Measurements from ENCODE around the gene ODAM.

ODAM gene

GRCh38 chr4:70158576-70158975 is 36.9 kb upstream of the ODAM start:
- no peak overlapping the region for H2AFZ ChIP-seq (ENCODE audit: low read depth)
- no peaks in the 10 kb centered on the region for H3K79me2 ChIP-seq (ENCODE audit: insufficient read depth, low read depth)
- no peak overlapping the region for H3K4me2 ChIP-seq
- H3K36me3 ChIP-seq (ENCODE audit: insufficient read depth): no peaks in the 10 kb centered on the region; the same call in 1 of the 2 replicates
- H3K4me1 ChIP-seq (ENCODE audit: low read depth, poor library complexity, severe bottlenecking): no peaks in the 10 kb centered on the region
- H3K9ac ChIP-seq: no peak overlapping the region
- H3K4me3 ChIP-seq (IDR thresholded peaks at IDR 0.05; ENCODE audit: insufficient read depth, low read depth, low read length): no peak overlapping the region
- H4K20me1 ChIP-seq (ENCODE audit: insufficient read depth): no peaks in the 10 kb centered on the region
- H3K27me3 ChIP-seq (ENCODE audit: insufficient read depth, low read depth): no peaks in the 10 kb centered on the region
- TF ChIP-seq CTCF (conservative IDR thresholded peaks at IDR 0.05; ENCODE audit: low read depth, low read length): no peak
- no peak overlapping the region for H3K27ac ChIP-seq

GRCh38 chr4:70177090-70177489 is 18.4 kb upstream of the ODAM start:
- no peak overlapping the region for H3K4me3 ChIP-seq (IDR thresholded peaks at IDR 0.05; ENCODE audit: insufficient read depth, low read depth, low read length)
- no peak for TF ChIP-seq CTCF (conservative IDR thresholded peaks at IDR 0.05; ENCODE audit: low read depth, low read length)
- no peak overlapping the region for H3K27ac ChIP-seq
- no peak overlapping the region for H3K9ac ChIP-seq
- no peaks in the 10 kb centered on the region for H3K36me3 ChIP-seq (ENCODE audit: insufficient read depth)
- no peaks in the 10 kb centered on the region for H4K20me1 ChIP-seq (ENCODE audit: insufficient read depth)
- no peak overlapping the region for H3K4me2 ChIP-seq
- H3K4me1 ChIP-seq (ENCODE audit: low read depth, poor library complexity, severe bottlenecking): no peaks in the 10 kb centered on the region
- no peaks in the 10 kb centered on the region for H3K27me3 ChIP-seq (ENCODE audit: insufficient read depth, low read depth)
- H2AFZ ChIP-seq (ENCODE audit: low read depth): no peak overlapping the region
- H3K79me2 ChIP-seq (ENCODE audit: insufficient read depth, low read depth): no peaks in the 10 kb centered on the region

GRCh38 chr4:70178075-70178660 is 17.4 kb upstream of the ODAM start:
- Histone ChIP-seq H3K4me3 (IDR thresholded peaks at IDR 0.05; ENCODE audit: insufficient read depth, low read depth, low read length) (no peak overlapping the region), H4K20me1 (ENCODE audit: insufficient read depth) (no peaks in the 10 kb centered on the region), H3K9ac (no peak overlapping the region), H3K36me3 (ENCODE audit: insufficient read depth) (no peaks in the 10 kb centered on the region), H3K4me1 (ENCODE audit: low read depth, poor library complexity, severe bottlenecking) (no peaks in the 10 kb centered on the region), H3K79me2 (ENCODE audit: insufficient read depth, low read depth) (no peaks in the 10 kb centered on the region), H3K27me3 (ENCODE audit: insufficient read depth, low read depth) (no peaks in the 10 kb centered on the region), H3K4me2 (no peak overlapping the region), H3K27ac (no peak overlapping the region), H2AFZ (ENCODE audit: low read depth) (no peak overlapping the region)
- no peak for TF ChIP-seq CTCF (conservative IDR thresholded peaks at IDR 0.05; ENCODE audit: low read depth, low read length)

GRCh38 chr4:70179811-70180210 is 15.7 kb upstream of the ODAM start:
- no peak for TF ChIP-seq CTCF (conservative IDR thresholded peaks at IDR 0.05; ENCODE audit: low read depth, low read length)
- no peak overlapping the region for H3K27ac ChIP-seq
- no peak overlapping the region for H3K4me2 ChIP-seq
- no peaks in the 10 kb centered on the region for H3K36me3 ChIP-seq (ENCODE audit: insufficient read depth)
- H2AFZ ChIP-seq (ENCODE audit: low read depth): no peak overlapping the region
- no peak overlapping the region for H3K9ac ChIP-seq
- no peaks in the 10 kb centered on the region for H3K27me3 ChIP-seq (ENCODE audit: insufficient read depth, low read depth)
- no peaks in the 10 kb centered on the region for H3K4me1 ChIP-seq (ENCODE audit: low read depth, poor library complexity, severe bottlenecking)
- no peaks in the 10 kb centered on the region for H3K79me2 ChIP-seq (ENCODE audit: insufficient read depth, low read depth)
- H4K20me1 ChIP-seq (ENCODE audit: insufficient read depth): no peaks in the 10 kb centered on the region
- no peak overlapping the region for H3K4me3 ChIP-seq (IDR thresholded peaks at IDR 0.05; ENCODE audit: insufficient read depth, low read depth, low read length)
